Measurements from ENCODE around the gene WHAMM.

- no peak for TF ChIP-seq POLR2A (IDR thresholded peaks at IDR 0.05)
- TF ChIP-seq CTCF (IDR thresholded peaks at IDR 0.05), result no peak
These were observed 46.1 kb downstream of the WHAMM start for GRCh38 chr15:82855286-82856100.

All from adrenal gland (tissue), 5 donors.